Transverse colon (tissue), 4 donors: Measurements from ENCODE around the gene ZNF621.

Source experiments
- CTCF ChIP-seq, 5 experiments: fragments of 200-600 bp in 3 of 5; fragments of 450-650 bp in 2 of 5; sonication (generic) in 3 of 5; IDR thresholded peaks; 1 replicate in 2 of 5; 2 replicates in 3 of 5; pipeline ENCODE4 v1.5.1; 2016 to 2017; ENCODE audit warnings: antibody characterized with exemption in 5 of 5, inconsistent platforms in 3 of 5, mild to moderate bottlenecking in 2 of 5, moderate library complexity in 1 of 5
- EP300 ChIP-seq: sonication (generic); formaldehyde crosslinking; IDR thresholded peaks from one replicate; pipeline ENCODE4 v1.6.1; 2017; ENCODE audit warnings: antibody characterized with exemption, low read depth
- POLR2A ChIP-seq: fragments of 450-650 bp; IDR thresholded peaks from one replicate; pipeline ENCODE4 v1.6.1; 2016; ENCODE audit warnings: antibody characterized with exemption, mild to moderate bottlenecking, moderate library complexity
- POLR2AphosphoS5 ChIP-seq, 3 donors: sonication (generic); formaldehyde crosslinking; IDR thresholded peaks; one replicate each; pipeline ENCODE4 v1.6.1; 2016; ENCODE audit warnings: antibody characterized with exemption in 3 of 3

GRCh38 chr3:40477666-40478065, 47.1 kb upstream of the ZNF621 start:
- no peak for TF ChIP-seq CTCF (IDR thresholded peaks at IDR 0.05)
- TF ChIP-seq POLR2A: no peak
- TF ChIP-seq POLR2AphosphoS5 (IDR thresholded peaks at IDR 0.05): no peak
- TF ChIP-seq EP300: no peak
